ENCODE results near the gene NR2C2.

- TF ChIP-seq CTCF (IDR thresholded peaks at IDR 0.05), result no peak
- no peak for TF ChIP-seq EZH2 (IDR thresholded peaks at IDR 0.05; ENCODE audit: borderline replicate concordance, insufficient read depth, low read depth, low read length, poor library complexity, severe bottlenecking)
Measured at GRCh38 chr3:15074500-15074899, 127.1 kb downstream of the NR2C2 start.

Data from B cell (primary cell).